RWPE1 (cell line): Measurements from ENCODE around the gene HSPBP1.

ENCODE experiments used
- CTCF ChIA-PET: fragments of 350-600 bp; sonication (Branson Sonifier 250); formaldehyde crosslinking; extraction: SDS; loops from one replicate; lab custom pipeline; 2021; lab: Yijun Ruan, JAX
- POLR2A ChIA-PET: fragments of 400-600 bp; formaldehyde crosslinking; extraction: SDS; loops from one replicate; lab custom pipeline; 2020; ENCODE audit warnings: antibody characterized with exemption; ENCODE audit not compliant: low non-redundant PET; lab: Yijun Ruan, JAX
- DNase-seq: peaks from one replicate; pipeline ENCODE4 v3.0.0; 2012; ENCODE audit warnings: low spot score
- H3K27ac ChIP-seq: fragments of 450-650 bp; 2 replicates; pipeline ENCODE4 v1.5.1; 2017
- CTCF ChIP-seq: fragments of 450-650 bp; conservative IDR thresholded peaks from 2 replicates; pipeline ENCODE4 v1.5.1; 2017; ENCODE audit warnings: low read depth, mild to moderate bottlenecking

HSPBP1 gene

GRCh38 chr19:55244004-55244680 lies 35.8 kb downstream of the HSPBP1 start:
- ChIA-PET CTCF (no interaction called here), POLR2A (interaction anchor here (0.7 kb wide), 1 partner anchor 13 kb away, joined by 3 read pairs; no protein-coding TSS in a partner anchor)
- H3K27ac ChIP-seq: peak overlapping the region; percentile 5; the same call in 1 of the 2 replicates
- no peak for DNase-seq
- TF ChIP-seq CTCF: no peak

GRCh38 chr19:55242517-55242916 lies 37.4 kb downstream of the HSPBP1 start:
- DNase-seq: no peak
- H3K27ac ChIP-seq: peak overlapping the region; percentile 23
- CTCF ChIA-PET: no interaction called here
- no peak for TF ChIP-seq CTCF
- POLR2A ChIA-PET: interaction anchor here (0.5 kb wide), 1 partner anchor 234 kb away, joined by 3 read pairs; no protein-coding TSS in a partner anchor

GRCh38 chr19:55241935-55242464 lies 37.9 kb downstream of the HSPBP1 start:
- CTCF ChIA-PET: no interaction called here
- DNase-seq: no peak
- H3K27ac ChIP-seq: peak overlapping the region; percentile 23
- POLR2A ChIA-PET: interaction anchor here (0.5 kb wide), 1 partner anchor 235 kb away, joined by 3 read pairs; no protein-coding TSS in a partner anchor
- no peak for TF ChIP-seq CTCF

- no peak for DNase-seq
- no peak for TF ChIP-seq CTCF
- ChIA-PET CTCF (interaction anchor here (0.5 kb wide), 1 partner anchor 74 kb away, joined by 3 read pairs; no protein-coding TSS in a partner anchor), POLR2A (no interaction called here)
- no peak overlapping the region; the same call in 1 of the 2 replicates for H3K27ac ChIP-seq
Measured at GRCh38 chr19:55241143-55241934, 38.6 kb downstream of the HSPBP1 start.

GRCh38 chr19:55240713-55241020 lies 39.2 kb downstream of the HSPBP1 start:
- ChIA-PET CTCF (no interaction called here), POLR2A (no interaction called here)
- no peak for DNase-seq
- 0 out of 2 replicates have a peak overlapping the region, but pooled peaks have one; percentile 1 for H3K27ac ChIP-seq
- TF ChIP-seq CTCF: no peak

GRCh38 chr19:55239004-55239403 lies 40.9 kb downstream of the HSPBP1 start:
- ChIA-PET POLR2A (no interaction called here), CTCF (interaction anchor here (0.7 kb wide), 1 partner anchor 113 kb away, joined by 4 read pairs; no protein-coding TSS in a partner anchor)
- DNase-seq: no peak
- TF ChIP-seq CTCF: no peak
- peak overlapping the region; percentile 9; the same call in 1 of the 2 replicates for H3K27ac ChIP-seq
